NCI-H345 treated with DMSO at 0.1 percent for 48 hours (cell line): ENCODE results near the gene TMEM140.
"Not testable (repeated sequence)": the region's sequence is repeated elsewhere in the genome, so short reads cannot be mapped to it uniquely, and the experiment has no call there.

Source experiments
- DNase-seq: peaks from one replicate; lab custom pipeline; 2025; ENCODE audit not compliant: unreplicated experiment; lab: John Stamatoyannopoulos, UW

TMEM140 gene

DNA sequence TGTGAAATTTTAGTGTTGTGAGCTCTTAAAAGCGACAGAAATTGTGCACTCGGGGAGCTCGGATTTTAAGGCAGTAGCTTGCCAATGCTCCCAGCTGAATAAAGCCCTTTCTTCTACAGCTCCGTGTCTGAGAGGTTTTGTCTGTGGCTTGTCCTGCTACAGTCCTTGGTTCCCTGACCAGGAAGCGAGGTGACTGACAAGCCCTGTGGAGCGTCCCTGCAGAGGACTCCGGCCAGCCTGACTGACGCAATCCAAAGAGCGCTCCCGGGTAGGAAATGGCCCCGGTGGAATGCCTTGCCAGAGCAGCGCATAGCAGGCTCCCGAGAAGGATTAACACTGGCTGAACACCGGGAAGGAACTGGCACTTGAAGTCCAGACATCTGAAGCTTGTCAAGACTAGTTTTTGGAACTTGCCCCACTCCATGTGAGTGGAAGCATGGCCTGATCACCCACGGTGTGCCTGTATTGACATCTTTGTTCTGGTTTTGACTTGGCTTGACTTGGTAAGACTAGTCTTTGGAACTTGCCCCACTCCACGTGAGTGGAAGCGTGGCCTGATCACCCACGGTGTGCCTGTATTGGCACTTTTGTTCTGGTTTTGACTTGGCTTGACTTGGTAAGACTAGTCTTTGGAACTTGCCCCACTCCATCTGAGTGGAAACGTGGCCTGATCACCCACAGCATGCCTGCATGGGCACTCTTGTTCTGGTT is 23.9 kb downstream of the TMEM140 start:
- not testable (repeated sequence) for DNase-seq

DNA sequence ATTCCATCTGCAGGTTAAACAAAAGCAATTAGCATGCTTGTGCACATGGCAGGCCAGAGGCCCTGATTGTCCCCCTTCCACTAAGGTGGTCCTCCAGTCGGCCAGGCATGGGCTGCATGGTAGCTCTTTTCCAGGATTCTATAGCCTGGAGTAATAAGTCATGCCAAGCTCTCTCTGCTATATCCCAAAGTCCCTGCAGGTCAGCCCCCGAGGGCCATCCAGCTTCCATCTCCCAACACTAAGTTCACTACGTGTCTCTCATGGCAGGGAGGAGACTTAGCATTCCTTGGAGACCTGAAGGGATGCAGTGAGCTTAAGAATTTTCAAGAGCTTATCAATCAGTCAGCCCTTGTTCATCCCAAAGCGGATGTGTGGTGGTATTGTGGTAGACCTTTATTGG is 26.0 kb downstream of the TMEM140 start:
- DNase-seq = not testable (repeated sequence)

DNA sequence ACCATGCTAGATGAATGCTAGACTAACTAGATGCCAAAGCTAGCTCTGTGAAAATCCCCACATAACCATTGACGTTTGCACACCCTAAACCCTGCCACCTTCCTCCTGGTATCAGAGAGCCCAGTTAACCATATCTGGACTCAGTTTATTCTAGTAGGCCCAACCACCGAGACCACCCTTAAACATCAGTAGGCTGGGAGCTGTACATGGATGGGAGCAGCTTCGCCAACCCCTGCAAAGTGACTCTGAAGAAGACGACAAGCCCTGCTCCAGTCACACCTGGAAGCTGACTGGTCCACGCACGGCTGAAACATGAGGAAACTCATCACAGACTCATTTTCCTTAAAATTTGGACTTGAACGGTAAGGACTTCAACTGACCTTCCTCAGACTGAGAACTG is 27.1 kb downstream of the TMEM140 start:
- DNase-seq = no peak

DNA sequence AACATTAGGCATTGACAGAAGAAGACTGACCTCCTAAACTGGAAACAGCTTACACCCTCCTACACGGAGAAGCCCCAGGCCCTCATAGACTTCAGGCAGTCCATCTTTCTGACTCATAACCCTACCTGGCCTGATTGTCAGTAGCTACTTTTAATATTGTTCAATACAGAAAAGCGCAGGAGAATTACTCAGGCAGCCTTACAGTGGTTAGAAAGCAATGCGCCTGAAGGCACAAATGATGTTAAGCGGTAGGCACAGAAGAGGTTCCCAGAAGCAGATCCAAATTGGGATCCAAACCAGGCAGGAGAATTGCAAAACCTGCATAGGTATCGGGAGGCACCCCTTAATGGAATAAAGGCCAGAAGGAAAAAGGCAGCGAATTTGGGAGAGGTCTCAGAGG is 28.1 kb downstream of the TMEM140 start:
- DNase-seq = no peak

DNA sequence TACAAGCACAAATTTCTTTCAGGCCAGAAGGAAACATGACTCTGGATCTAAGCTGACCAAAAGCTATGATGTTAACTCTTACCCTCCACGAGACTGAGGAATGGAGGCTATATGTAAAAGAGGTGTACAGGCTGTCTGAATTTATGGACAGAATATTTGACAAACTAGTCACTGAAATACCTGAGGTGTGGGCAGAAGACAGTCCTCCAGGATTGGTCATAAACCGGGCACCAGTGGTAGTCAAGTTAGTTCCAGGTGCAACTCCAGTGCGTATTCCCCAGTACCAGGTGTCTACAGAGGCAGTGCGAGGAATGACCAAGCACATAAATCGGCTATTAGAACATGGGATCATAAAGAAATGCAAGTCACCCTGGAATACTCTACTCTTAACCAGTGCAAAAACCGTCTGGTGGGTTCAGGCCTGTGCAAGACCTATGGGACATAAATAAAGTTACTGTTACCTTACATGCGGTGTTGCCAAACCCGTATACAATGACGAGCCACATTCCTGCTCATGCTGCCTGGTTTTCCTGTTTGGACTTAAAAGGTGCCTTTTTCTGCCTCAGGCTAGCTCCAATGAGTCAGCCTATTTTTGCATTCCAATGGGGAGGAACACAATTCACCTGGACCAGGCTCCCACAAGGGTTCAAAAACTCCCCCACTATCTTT is 29.3 kb downstream of the TMEM140 start:
- DNase-seq = no peak

DNA sequence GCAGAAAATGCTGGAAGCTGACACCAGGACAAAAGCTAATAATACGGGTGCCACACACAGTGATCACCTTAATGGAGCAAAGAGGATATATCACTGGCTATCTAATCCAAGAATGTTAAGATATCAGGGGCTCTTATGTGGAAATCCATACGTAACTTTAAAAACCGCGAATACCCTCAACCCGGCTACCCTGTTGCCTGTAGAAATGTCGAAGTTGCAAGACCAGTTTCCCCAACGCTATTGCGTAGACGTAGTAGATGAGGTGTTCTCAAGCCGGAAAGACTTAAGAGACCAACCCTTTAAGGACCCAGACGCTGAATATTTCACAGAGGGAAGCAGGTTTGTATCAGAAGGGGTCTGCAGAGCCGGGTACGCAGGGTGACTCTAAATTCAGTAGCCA is 30.5 kb downstream of the TMEM140 start:
- no peak for DNase-seq

DNA sequence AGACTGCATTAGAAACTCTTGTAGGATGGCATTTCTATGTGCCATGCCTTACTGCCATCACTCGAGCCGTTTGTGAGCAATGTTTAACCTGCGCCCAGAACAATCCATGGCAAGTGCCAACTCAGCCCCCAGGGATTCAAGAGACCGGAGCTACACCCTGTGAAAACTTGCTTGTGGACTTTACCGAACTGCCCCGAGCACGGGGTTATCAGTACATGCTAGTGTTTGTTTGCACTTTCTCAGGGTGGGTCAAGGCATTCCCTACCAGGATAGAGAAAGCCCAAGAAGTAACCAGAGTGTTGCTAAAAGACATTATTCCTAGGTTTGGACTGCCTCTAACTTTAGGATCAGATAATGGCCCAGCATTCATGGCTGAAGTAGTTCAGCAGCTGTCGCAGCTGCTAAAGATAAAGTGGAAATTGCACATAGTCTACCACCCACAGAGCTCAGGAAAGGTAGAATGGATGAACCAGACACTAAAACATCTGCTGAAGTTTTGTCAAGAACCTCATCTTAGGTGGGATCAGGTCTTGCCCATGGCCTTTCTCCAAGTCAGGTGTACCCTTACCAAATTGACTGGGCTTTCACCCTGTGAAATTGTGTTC is 31.6 kb downstream of the TMEM140 start:
- no peak for DNase-seq

DNA sequence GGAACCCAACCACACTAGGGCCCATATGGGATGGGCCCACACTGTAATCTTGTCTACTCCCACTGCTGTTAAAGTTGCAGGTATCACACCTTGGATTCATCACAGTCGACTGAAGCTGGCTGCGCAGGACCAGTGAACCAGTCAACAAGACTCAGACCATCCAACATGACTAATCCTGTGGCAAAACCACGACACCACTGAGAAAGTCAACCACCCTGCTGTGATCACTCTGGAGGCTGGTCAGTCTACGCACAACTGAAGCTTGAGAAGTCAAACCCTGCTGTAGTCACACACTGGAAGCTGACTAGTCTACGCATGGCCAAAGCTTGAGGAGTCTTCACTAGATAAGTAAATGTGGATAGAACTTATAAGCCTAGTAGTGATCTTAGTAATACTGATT is 32.2 kb downstream of the TMEM140 start:
- DNase-seq = no peak

DNA sequence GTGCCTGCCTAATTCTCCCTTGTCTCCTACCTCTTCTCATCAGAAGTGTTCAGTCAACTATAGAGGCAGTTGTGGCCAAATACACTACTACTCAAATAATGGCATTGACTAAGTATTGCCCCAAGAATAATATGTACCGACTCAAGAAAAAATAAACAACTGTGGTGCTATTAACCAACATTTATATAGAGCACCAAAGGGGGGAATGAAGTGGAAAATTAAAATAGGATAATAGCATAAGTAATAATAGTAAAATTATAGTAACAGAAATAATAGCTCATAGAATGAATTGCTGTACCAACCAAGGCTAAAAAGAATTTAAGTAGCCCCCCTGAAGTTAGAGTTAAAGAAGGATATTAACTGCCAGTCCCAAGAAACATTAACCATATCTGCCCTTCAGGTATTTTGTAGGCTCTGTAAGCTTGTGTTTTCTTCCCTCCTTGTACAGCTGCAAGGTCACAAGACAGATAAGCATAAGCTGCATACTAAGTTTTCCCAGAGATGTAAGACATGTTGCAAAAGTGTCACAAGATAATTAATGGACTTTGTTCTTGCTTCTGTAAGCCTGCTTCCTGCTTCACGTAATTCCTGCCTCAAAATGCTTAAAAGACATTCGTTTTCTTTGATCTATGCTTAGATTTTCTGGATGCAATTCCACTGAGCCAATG is 33.5 kb downstream of the TMEM140 start:
- no peak for DNase-seq

DNA sequence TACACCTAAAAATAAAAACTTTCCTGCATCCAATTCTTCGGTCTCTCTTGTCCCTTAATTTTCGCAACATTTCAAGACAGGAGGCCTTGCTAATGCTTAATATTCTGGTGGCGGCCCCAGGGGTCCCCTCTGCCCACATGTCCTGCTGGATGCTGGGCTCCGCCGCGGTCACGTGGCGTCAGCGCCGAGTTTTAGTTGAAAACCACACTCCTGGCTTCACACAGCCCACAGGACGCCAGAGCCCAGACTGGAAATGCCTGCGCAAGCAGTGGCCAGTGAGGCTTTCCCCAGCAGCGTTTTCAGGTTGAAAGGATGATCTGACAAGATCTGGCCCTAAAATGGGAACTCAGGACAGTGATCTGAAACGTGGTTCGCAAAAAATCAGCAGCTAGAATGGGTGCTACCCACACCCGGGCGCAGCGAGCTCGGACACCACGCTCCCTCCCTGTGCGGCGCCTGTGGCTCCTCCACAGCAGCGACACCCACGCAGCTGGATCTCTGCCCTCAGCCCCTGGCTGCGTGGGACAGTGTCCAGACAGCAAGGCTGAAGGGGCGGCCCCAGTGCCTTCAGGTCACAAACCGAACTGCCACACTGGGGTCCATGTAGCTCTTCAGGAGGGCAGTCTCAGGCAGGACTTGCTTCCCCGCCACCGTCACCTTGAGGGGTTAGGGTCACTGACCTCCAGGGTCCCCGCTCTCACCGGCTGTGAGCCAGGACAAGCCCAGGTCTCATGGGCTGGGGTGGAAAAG is 34.2 kb downstream of the TMEM140 start:
- no peak for DNase-seq

DNA sequence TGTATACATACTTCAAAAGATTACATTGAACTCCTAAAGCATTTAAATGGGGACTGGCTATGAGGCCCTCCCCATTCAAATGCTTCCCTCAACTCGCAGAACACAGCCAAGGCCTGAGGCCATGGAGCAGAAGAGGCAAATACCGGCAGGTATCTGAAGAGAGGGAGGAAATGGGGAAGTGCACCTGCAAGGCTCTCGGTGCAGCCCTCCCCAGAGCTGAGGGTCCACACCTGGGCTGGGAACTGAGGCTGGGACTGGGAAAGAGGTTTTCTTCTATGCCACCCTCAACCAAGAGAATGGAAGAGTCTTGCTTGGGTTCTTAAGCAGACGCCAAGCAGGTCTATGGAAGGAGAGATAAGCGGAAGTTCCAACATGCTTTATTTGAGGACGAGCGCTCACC is 35.6 kb downstream of the TMEM140 start:
- DNase-seq = no peak

DNA sequence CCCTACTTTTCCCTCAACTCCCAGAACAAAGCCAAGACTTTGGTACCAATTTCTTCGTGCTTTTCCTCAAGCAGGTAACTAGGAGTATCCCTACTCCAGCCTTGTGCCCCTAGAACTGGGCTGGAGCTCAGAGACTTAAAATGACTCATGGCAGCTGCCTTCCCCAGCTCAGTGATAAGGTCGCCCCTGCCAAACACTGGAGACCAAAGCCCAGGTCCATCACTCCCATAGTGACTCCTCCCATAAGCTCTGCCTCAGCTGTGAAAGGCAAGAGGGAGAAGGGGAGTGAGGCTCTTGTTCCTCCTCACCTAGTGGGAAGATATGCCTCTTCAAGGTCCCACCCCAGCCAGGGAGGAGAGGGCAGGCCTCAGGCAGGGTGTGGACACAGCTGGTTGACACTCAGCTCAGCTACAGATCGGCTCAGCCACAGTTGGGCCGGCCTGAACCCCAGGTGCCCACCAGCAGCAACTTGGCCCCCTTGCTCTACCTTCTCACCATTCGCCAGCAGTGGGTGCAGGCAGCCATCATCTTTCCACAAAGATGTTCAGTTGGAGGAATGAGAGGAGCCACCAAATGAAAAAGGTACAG is 36.5 kb downstream of the TMEM140 start:
- no peak for DNase-seq

DNA sequence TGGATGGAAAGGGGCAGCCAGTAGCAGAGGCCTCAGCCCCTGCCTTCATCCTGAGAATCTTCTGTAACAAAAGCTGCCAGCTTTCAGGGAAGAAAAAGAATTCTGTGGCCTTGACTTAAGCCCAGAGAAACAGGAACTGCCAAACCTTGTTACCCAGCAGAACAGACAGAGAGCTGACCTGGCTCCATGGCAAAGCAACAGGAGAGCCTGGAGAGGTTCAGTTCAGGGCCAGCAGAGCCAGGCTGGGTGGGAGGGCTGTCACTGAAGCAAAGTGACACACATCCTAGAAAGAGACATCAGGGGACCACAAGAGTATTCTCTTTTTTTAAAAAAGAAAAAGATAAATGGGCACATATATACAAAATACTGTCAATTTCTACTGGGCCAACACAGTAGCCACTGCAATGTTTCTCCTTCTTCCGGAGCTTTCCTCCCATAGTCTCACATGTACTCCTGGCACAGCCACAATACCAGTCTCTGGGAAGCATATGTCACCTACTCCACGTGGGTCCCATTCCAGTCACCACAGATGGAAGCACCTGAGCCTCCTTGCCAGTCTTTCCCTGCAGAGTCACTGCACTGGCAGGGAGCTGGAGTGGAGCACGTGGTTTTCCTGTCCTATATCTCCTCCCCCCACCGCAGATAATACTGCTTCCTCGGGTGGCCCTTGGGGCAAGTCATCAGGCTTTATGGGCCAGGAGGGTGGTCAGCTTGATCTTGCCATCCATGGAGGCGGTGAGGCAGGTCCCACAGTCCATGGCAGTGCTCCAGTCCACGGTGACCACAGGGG is 37.8 kb downstream of the TMEM140 start:
- no peak for DNase-seq

DNA sequence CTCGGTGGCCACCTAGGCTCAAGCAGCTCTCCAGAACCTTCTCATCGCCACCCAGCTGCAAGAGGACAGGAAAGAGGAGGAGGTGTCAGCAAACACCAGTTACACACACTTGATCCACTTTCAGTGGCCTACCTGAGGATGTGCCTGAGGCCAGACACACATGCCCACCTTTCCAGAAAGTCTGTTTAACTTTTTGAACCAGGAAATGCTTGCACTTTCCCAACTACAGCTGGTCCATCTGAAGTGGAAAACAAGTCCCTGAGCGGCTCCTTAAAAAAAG is 38.3 kb downstream of the TMEM140 start:
- DNase-seq = no peak

DNA sequence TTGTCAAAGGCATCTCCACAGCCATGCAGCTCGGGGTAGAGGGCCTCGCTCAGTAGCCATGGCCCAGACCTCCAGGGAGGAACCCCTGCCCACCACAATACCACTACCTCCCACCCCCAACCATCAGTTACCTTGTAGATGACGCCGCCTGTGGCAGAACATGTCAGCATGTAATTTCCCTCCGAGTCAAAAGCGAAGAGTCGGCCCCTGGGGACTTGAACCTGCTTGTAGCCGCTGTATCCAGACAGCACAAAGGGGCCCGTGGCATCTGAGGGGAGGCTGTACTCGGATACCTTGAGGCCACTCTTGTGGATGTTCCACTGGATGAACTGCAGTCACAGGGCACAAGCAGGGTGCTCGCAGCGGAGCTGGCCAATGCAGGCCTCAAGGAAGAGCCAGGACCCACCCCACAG is 39.0 kb downstream of the TMEM140 start:
- no peak for DNase-seq

DNA sequence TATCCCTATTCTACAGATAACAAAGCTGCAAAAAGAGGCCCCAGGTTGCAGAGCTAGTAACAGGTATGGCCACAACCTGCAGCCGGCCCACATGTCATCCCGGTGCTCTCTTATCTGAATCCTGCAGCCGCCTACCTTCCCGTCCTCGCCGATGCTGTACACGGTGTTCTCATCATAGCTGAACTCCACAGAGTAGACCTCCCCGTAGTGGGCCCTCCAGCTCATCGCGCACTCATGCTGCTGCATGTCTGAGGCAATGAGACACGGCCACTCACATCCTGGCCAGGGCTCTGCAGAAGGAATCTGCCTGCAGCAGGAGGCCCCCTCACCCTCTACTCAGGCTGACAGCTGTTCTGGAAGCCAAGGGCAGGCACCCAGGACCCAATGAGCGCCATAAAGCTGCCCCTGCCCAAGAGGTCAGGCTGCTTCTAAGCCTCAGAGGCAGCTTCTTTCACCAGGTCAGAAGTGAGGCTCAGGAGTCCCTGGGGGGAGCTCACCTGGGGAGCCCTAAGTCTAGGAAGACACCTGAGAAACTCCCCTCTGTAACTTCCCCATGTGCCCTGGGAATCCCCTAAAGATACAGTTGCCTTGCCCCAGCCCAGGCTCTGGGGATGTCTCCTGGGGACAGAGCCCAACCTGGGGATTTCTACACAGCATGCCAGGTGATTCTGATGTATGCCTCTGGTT is 40.6 kb downstream of the TMEM140 start:
- DNase-seq = no peak

DNA sequence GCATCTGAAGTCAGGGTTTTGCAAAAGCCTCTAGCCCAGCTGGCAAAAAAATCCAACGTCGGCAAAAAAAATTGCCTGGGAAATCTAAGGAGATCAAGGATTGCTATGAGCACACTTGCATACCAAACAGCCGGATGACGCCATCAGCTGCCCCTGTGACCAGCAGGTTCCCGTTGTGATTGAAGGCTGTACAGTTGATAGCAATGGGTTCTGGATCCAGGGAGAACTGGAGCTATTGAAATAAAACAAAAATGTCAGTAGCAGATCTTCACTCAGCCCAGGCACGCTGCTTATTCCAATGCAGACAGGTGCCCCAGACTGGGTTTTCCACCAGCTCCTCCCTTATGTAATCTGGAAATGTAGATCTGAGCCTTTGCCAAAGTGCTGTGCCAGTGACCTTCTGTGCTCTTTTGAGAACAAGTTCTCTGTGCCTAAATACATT is 41.4 kb downstream of the TMEM140 start:
- no peak for DNase-seq

DNA sequence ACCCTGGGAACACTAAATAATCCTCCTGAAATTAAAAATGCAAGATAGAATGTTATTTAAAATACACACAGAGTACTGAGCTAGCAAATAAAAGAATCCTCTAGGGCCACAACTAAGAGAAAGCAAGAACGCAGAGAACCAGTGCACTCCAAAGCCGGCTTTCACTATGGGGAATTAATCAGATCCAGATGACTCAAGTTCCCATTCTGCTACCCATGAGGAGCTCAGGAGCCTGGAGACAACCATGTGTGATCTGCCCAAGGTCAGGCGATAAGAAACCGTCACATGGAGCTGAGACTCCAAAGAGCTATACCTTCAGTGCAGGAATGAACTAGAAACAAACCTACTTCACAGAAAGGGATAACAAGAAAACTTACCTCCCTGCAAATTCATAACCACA is 42.1 kb downstream of the TMEM140 start:
- DNase-seq = no peak

DNA sequence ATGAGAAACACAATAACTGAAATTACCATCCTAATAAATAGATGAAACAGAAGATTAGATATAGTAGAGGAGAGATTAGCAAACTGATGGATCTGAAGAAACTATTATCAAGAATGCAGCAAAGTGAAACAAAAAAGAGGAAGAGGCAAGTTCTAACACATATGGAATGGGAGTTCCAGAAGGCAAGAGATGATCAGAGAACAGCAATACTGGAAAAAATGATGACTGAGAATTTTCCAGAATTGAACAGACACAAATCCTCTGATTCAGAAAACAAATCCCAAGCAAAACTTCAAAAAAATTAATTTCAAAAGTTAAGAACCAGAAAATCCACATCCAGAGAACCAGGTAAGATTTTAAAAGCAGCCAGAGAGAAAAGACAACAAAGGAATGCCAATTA is 42.8 kb downstream of the TMEM140 start:
- no peak for DNase-seq
